ENCODE measurements around the gene TAF13.
A peak's percentile ranks its signal among the peaks of the same experiment; 100 is the strongest.

TAF13 gene

DNA sequence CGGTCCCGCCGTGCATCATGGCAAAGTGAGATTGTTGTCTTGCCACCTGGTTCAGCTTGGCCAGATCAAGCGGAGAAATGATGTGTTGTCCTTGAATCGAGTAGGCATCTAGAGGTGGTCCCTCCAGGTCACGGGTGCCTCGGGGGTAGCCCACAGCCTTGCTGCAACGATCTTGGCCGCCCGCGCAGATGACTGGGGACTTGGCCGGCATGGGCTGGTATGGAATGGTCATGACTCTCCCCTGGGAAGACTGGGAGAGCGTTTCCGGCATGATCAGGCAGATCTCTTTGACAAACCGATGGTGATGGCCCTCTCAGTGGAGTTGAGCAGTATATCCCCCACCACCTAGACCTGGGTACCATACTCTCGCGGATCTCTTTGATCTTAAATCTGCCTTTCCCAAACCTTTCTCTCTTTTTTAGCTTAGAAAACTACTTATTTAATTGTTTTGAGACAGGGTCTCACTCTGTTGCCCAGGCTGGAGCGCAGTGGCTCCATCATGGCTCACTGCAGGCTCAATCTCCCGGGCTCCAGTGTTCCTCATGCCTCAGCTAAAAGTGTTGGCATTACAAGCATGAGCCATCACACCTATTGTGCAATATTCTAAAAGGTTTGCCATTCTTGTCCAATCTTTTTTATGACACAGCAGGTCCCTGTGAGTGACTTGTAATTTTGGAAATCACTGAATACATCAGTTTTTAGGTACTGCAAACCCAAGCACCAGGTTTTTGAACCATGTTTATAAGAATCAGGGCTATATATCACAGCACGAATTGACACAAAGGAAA, 28.8 kb upstream of the TAF13 start:
- H3K9me3 ChIP-seq (ENCODE audit: control insufficient read depth, insufficient read depth, low read length), result no peaks in the 10 kb centered on the region
- H3K36me3 ChIP-seq (ENCODE audit: insufficient read depth, low read length), result no peaks in the 10 kb centered on the region
- H3K9ac ChIP-seq (ENCODE audit: low read depth, low read length), result no peak overlapping the region
- no peaks in the 10 kb centered on the region for H3K4me1 ChIP-seq (ENCODE audit: insufficient read depth, low read length)

- no peaks in the 10 kb centered on the region for H3K36me3 ChIP-seq (ENCODE audit: insufficient read depth, low read length)
- H3K9ac ChIP-seq (ENCODE audit: low read depth, low read length), result peak overlapping the region; percentile 93
- H3K4me1 ChIP-seq (ENCODE audit: insufficient read depth, low read length), result no peaks in the 10 kb centered on the region
- H3K9me3 ChIP-seq (ENCODE audit: control insufficient read depth, insufficient read depth, low read length), result no peaks in the 10 kb centered on the region
Observed at GRCh38 chr1:109099938-109100773, 24.4 kb upstream of the TAF13 start.

DNA sequence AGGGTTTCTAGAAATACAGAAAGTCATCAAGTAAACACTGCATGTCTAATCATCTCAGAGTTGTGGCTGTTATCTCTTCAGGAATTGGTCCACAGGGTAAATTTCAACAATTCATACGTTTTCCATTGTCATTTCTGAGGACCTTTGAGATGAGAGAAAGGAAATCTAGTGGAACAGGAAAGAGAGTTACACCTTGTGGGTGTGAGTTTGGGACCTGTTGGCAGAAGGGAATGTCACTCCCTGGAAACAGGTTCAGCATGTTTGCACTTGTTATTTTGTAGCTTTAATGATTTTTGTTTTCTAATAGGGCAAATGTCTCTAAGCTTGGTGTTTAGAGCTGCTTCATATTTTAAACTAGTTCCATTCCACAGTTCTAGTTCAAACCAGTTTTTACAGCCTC, 20.3 kb upstream of the TAF13 start:
- Histone ChIP-seq H3K9ac (ENCODE audit: low read depth, low read length) (no peak overlapping the region), H3K4me1 (ENCODE audit: insufficient read depth, low read length) (no peaks in the 10 kb centered on the region), H3K36me3 (ENCODE audit: insufficient read depth, low read length) (no peaks in the 10 kb centered on the region), H3K9me3 (ENCODE audit: control insufficient read depth, insufficient read depth, low read length) (no peaks in the 10 kb centered on the region)

- Histone ChIP-seq H3K36me3 (ENCODE audit: insufficient read depth, low read length) (no peaks in the 10 kb centered on the region), H3K9me3 (ENCODE audit: control insufficient read depth, insufficient read depth, low read length) (no peaks in the 10 kb centered on the region), H3K9ac (ENCODE audit: low read depth, low read length) (no peak overlapping the region), H3K4me1 (ENCODE audit: insufficient read depth, low read length) (no peaks in the 10 kb centered on the region)
Observed at GRCh38 chr1:109095631-109096030, 19.8 kb upstream of the TAF13 start.

DNA sequence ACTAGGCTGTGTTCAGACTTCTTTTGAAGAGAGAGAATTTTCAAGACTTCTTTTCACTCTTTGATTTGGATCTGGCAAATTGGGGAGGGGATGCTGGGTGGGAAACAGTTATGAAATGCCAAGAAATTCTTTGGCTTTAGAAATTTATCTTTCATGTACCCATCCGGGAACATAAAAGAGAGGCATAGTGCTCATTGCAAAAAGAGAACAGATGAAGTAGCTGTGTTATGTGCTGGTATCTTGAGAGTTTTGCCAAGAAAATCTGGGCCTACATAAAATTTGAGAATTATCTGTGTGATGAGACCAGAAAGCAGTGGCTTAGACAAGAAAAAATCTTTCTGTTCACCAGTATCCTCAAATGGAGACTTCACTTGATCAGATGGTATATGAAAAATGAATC, 19.1 kb upstream of the TAF13 start:
- Histone ChIP-seq H3K36me3 (ENCODE audit: insufficient read depth, low read length) (no peaks in the 10 kb centered on the region), H3K9ac (ENCODE audit: low read depth, low read length) (no peak overlapping the region), H3K9me3 (ENCODE audit: control insufficient read depth, insufficient read depth, low read length) (no peaks in the 10 kb centered on the region), H3K4me1 (ENCODE audit: insufficient read depth, low read length) (no peaks in the 10 kb centered on the region)

- Histone ChIP-seq H3K9me3 (ENCODE audit: control insufficient read depth, insufficient read depth, low read length) (no peaks in the 10 kb centered on the region), H3K36me3 (ENCODE audit: insufficient read depth, low read length) (no peaks in the 10 kb centered on the region), H3K9ac (ENCODE audit: low read depth, low read length) (no peak overlapping the region)
Observed at GRCh38 chr1:109094377-109094803, 18.6 kb upstream of the TAF13 start.

DNA sequence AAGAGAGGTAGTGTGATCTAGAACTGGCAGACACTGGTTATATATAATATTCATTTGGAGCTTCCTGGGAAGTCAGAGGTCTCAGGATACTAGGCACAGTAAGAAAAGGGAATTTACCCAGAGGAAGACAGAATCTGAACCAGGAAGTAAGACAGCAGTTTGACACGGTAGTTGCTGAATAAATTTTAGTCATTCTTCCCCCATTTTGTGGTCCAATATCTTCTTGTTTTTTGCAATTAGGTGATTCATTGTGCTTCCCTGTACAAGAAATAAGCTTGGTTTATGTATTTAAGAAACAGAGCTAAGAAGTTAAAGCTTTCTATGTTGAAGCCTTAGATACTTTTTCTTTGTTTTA, 16.0 kb upstream of the TAF13 start:
- no peaks in the 10 kb centered on the region for H3K9me3 ChIP-seq (ENCODE audit: control insufficient read depth, insufficient read depth, low read length)
- H3K9ac ChIP-seq (ENCODE audit: low read depth, low read length), result peak overlapping the region; percentile 98
- no peaks in the 10 kb centered on the region for H3K36me3 ChIP-seq (ENCODE audit: insufficient read depth, low read length)
- no peaks in the 10 kb centered on the region for H3K4me1 ChIP-seq (ENCODE audit: insufficient read depth, low read length)

More at GRCh38 chr1:109094377-109094803, 18.6 kb upstream of the TAF13 start:
- no peaks in the 10 kb centered on the region for H3K4me1 ChIP-seq (ENCODE audit: insufficient read depth, low read length)

DNA sequence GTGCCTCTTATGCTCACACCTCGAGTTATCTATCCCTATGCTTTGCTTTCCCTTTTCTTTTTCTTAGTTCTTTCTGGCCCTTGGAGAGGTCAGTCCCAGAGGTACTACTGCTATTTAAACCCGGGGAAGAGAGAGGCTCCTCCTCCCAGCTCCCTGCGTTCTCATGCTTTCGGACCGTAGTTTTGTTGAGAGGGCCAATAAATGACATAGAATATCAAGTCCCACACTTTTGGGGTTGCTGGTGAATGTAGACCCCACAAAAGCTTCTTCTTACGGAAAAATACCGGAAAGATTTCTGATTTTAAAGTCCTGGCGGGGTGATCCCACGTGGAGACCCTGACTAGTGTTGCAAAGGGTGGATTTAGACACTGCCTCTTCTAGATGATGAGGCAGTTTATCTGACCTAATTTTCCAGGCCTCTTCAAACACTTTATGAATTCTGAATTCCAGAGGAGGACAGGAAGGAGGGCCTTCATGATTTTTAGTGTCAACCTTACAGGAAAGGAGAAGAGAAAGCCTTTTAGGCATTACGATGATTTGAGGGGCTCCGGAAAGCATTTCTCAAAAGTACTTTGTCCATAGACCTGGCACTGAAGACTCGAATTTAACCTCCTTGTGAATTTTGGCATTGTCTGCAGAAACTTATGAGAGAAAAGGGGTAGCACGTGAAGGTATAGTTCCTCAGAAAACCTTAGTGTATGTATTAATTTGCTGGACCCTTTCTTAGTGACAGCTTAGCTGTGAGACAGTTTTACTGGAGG, 15.5 kb upstream of the TAF13 start:
- H3K4me1 ChIP-seq (ENCODE audit: insufficient read depth, low read length), result no peaks in the 10 kb centered on the region
- no peaks in the 10 kb centered on the region for H3K36me3 ChIP-seq (ENCODE audit: insufficient read depth, low read length)

DNA sequence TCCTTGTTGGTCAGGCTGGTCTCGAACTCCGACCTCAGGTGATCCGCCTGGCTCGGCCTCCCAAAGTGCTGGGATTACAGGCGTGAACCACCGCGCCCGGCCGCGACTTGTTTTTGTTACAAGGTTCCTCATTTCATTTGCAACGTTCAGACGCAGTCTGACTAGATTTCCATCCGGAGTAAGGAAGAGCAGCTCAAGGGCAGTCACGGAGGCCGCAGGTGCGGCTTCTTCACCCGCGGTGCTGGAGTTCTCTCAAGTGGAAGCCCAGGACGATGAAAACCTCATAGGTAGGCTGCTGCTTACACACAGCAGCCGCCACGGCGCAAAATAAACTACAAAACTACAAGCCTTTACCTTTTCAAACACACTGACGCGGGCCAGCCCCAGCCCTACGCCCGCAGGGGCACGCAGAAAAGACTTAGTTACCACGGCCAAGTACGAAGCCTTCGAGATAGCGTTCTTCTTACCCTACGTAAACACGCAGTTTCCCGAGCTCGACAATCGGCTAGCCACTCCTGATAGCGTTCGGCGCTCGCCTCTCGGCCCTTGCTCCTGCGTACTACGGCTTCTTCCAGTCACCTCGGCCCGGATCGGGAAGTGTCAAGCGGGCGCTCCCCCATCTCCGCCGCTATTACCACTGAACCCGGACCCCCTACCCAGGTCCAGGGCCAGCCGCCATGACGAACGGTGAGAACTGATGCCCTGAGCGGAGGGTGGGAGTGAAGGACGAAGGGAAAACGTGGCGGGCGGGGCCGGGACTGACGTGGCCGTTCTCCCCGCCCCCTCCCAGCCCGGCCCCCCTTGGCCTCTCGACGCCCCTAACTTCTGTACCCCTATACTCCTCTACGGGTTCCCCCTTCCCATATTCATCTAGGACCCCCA, 14.6 kb upstream of the TAF13 start, which contains the start of gene TMEM167B:
Gene TMEM167B (plus strand): TSS at position 569 of the 882 bp plus-strand sequence. CDS start 109 bp downstream, at position 678.
- Histone ChIP-seq H3K9me3 (ENCODE audit: control insufficient read depth, insufficient read depth, low read length) (no peaks in the 10 kb centered on the region), H3K9ac (ENCODE audit: low read depth, low read length) (peak within 1 kb of the TSS; percentile 98), H3K4me1 (ENCODE audit: insufficient read depth, low read length) (no peaks in the 10 kb centered on the region), H3K36me3 (ENCODE audit: insufficient read depth, low read length) (no peaks in the 10 kb centered on the region)

More for the DNA sequence above, 15.5 kb upstream of the TAF13 start:
- H3K9ac ChIP-seq (ENCODE audit: low read depth, low read length), result peak overlapping the region; percentile 98
- H3K9me3 ChIP-seq (ENCODE audit: control insufficient read depth, insufficient read depth, low read length), result no peaks in the 10 kb centered on the region

GRCh38 chr1:109089242-109090015, 13.6 kb upstream of the TAF13 start:
- no peaks in the 10 kb centered on the region for H3K9me3 ChIP-seq (ENCODE audit: control insufficient read depth, insufficient read depth, low read length)
- peak overlapping the region; percentile 98; the same call in 1 of the 2 replicates for H3K9ac ChIP-seq (ENCODE audit: low read depth, low read length)
- no peaks in the 10 kb centered on the region for H3K36me3 ChIP-seq (ENCODE audit: insufficient read depth, low read length)
- H3K4me1 ChIP-seq (ENCODE audit: insufficient read depth, low read length), result no peaks in the 10 kb centered on the region

DNA sequence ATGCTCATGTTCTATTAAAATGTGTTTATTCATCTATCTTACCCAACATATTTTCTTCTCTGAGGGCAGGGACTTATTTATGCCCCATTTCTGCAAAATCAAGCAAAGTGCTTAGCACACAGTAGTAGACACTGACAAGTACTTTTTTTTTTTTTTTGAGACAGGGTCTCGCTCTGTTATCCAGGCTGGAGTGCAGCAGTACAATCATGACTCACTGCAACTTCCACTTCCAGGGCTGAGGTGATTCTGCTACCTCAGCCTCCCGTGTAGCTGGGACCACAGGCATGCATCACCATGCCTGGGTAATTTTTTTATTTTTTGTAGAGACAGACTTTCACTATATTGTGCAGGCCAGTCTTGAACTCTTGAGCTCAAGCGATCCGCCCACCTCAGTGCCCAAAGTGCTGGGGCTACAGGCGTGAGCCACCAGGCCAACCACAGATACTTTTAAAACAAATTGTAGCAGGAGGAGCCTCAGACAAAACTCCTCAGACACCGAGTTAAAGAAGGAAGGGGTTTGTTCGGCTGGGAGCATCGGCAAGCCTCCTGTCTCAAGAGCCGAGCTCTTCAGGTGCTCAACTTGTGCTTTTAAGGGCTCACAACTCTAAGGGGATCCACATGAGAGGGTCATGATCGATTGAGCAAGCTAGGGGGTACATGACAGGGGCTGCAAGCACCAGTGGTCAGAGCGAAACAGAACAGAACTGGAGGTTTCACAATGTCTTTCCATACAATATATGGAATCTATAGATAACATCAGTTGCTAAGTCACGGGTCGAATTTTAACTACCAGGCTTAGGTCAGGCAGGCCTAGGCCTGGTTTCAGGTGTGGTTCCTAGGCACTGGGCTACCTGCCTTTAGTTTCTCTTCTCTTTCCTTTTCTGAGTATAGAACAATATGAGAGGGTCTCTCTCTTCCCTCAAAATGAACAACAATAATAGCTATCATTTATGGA, 9.0 kb upstream of the TAF13 start:
- no peak overlapping the region for H3K9ac ChIP-seq (ENCODE audit: low read depth, low read length)
- H3K36me3 ChIP-seq (ENCODE audit: insufficient read depth, low read length), result no peaks in the 10 kb centered on the region
- no peaks in the 10 kb centered on the region for H3K9me3 ChIP-seq (ENCODE audit: control insufficient read depth, insufficient read depth, low read length)
- H3K4me1 ChIP-seq (ENCODE audit: insufficient read depth, low read length), result peaks cover 12% of the 10 kb centered on the region; the same call in 1 of the 2 replicates

- Histone ChIP-seq H3K9me3 (ENCODE audit: control insufficient read depth, insufficient read depth, low read length) (no peaks in the 10 kb centered on the region), H3K9ac (ENCODE audit: low read depth, low read length) (no peak overlapping the region), H3K4me1 (ENCODE audit: insufficient read depth, low read length) (peaks cover 12% of the 10 kb centered on the region; the same call in 1 of the 2 replicates), H3K36me3 (ENCODE audit: insufficient read depth, low read length) (no peaks in the 10 kb centered on the region)
Observed at GRCh38 chr1:109083923-109084322, 8.1 kb upstream of the TAF13 start.
